SU-DHL-6 (cell line): ENCODE measurements around the gene TANC1.

Source experiments
- H2AFZ ChIP-seq: fragments of 200-600 bp; sonication (generic); 2 replicates; pipeline ENCODE4 v1.6.1; 2014; ENCODE audit warnings: low read depth, mild to moderate bottlenecking, moderate library complexity, mixed read lengths, antibody characterized with exemption, low read length; ENCODE audit not compliant: severe bottlenecking
- H3F3A ChIP-seq: fragments of 200-600 bp; shearing (Covaris generic); 2 replicates; pipeline ENCODE4 v1.6.0; 2016; ENCODE audit warnings: antibody characterized with exemption, mild to moderate bottlenecking; ENCODE audit not compliant: insufficient read depth
- H3K27ac ChIP-seq: fragments of 200-600 bp; sonication (generic); 2 replicates; pipeline ENCODE4 v1.5.1; 2016; ENCODE audit warnings: low read depth, mild to moderate bottlenecking, low read length, moderate library complexity, mixed read lengths
- H3K27me3 ChIP-seq: fragments of 200-600 bp; sonication (generic), shearing (Covaris generic); 2 replicates; pipeline ENCODE4 v1.6.0; 2014; ENCODE audit warnings: mild to moderate bottlenecking, low read length
- H3K36me3 ChIP-seq: fragments of 200-600 bp; sonication (generic); 2 replicates; pipeline ENCODE4 v1.6.1; 2014; ENCODE audit warnings: mild to moderate bottlenecking, low read length, mixed read lengths
- H3K4me2 ChIP-seq: fragments of 300-600, 200-600 bp; shearing (Covaris generic), sonication (generic); 2 replicates; pipeline ENCODE4 v1.6.0; 2014; ENCODE audit warnings: low read length, low read depth, mild to moderate bottlenecking; ENCODE audit not compliant: poor library complexity, severe bottlenecking
- H3K4me3 ChIP-seq: fragments of 200-600 bp; sonication (generic); 2 replicates; pipeline ENCODE4 v1.5.1; 2014; ENCODE audit warnings: antibody characterized with exemption, low read length, mild to moderate bottlenecking, mixed read lengths; ENCODE audit not compliant: insufficient read depth, poor library complexity, severe bottlenecking
- H3K79me2 ChIP-seq: fragments of 200-600 bp; sonication (generic); 2 replicates; pipeline ENCODE4 v1.6.1; 2014; ENCODE audit warnings: mild to moderate bottlenecking, low read length, moderate library complexity; ENCODE audit not compliant: insufficient read depth
- H3K9ac ChIP-seq: fragments of 200-600 bp; sonication (generic); 2 replicates; pipeline ENCODE4 v1.7.0; 2014; ENCODE audit warnings: mild to moderate bottlenecking, low read length
- H3K9me2 ChIP-seq: fragments of 200-600 bp; sonication (generic); replicated peaks from 2 replicates; pipeline ENCODE4 v1.6.1; 2014; ENCODE audit warnings: low read length; ENCODE audit not compliant: insufficient read depth
- H3K9me3 ChIP-seq: fragments of 200-600 bp; sonication (generic); 2 replicates; pipeline ENCODE4 v1.6.1; 2014; ENCODE audit warnings: low read length, mixed read lengths; ENCODE audit not compliant: insufficient read depth
- H4K20me1 ChIP-seq: fragments of 200-600 bp; sonication (generic); 2 replicates; pipeline ENCODE4 v1.6.1; 2014; ENCODE audit warnings: low read depth, mild to moderate bottlenecking, antibody characterized with exemption, low read length, moderate library complexity, mixed read lengths
- CTCF ChIP-seq: fragments of 200-600 bp; sonication (generic); IDR thresholded peaks from one replicate; pipeline ENCODE4 v1.5.1; 2017; ENCODE audit warnings: antibody characterized with exemption, mild to moderate bottlenecking, low read length, moderate library complexity; ENCODE audit not compliant: insufficient read depth, poor library complexity, severe bottlenecking
- EZH2phosphoT487 ChIP-seq: fragments of 200-600 bp; sonication (generic), shearing (Covaris generic); conservative IDR thresholded peaks from 2 replicates; pipeline ENCODE4 v1.6.1; 2018; ENCODE audit warnings: mild to moderate bottlenecking, antibody characterized with exemption, low read length, moderate library complexity, mixed read lengths

The TANC1 gene

DNA sequence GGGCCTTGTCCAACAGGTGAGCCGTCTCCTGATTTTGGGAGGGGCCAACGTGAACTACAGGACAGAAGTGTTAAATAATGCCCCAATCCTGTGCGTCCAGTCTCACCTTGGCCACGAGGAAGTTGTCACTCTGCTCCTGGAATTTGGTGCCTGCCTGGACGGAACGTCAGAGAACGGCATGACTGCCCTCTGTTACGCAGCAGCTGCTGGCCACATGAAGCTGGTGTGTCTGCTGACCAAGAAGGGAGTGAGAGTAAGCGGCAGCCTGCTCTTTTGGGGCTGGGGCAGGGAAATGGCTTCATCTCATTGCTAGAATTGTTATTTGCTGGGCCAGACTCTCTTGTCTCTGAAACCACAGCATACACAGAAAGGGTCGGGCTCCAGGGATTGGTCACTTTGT, 225.8 kb downstream of the TANC1 start:
- H3K36me3 ChIP-seq, result no peaks in the 10 kb centered on the region
- no peak overlapping the region for H2AFZ ChIP-seq
- H3K9me3 ChIP-seq, result no peaks in the 10 kb centered on the region
- no peaks in the 10 kb centered on the region for H3F3A ChIP-seq
- no peak overlapping the region for H3K27ac ChIP-seq
- H3K27me3 ChIP-seq, result no peaks in the 10 kb centered on the region
- TF ChIP-seq CTCF, result no peak
- no peak for TF ChIP-seq EZH2phosphoT487
- no peaks in the 10 kb centered on the region for H3K79me2 ChIP-seq
- H4K20me1 ChIP-seq, result no peaks in the 10 kb centered on the region
- no peaks in the 10 kb centered on the region for H3K9me2 ChIP-seq
- H3K9ac ChIP-seq, result no peak overlapping the region
- H3K4me3 ChIP-seq, result no peak overlapping the region
- no peak overlapping the region for H3K4me2 ChIP-seq

GRCh38 chr2:159195697-159196096, 227.3 kb downstream of the TANC1 start:
- Histone ChIP-seq H3K27ac (no peak overlapping the region), H3K79me2 (no peaks in the 10 kb centered on the region), H3K27me3 (no peaks in the 10 kb centered on the region)

GRCh38 chr2:159196393-159196925, 228.0 kb downstream of the TANC1 start:
- Histone ChIP-seq H3K9ac (no peak overlapping the region), H3K36me3 (no peaks in the 10 kb centered on the region), H3F3A (no peaks in the 10 kb centered on the region), H3K4me2 (no peak overlapping the region), H3K9me3 (no peaks in the 10 kb centered on the region), H4K20me1 (no peaks in the 10 kb centered on the region), H3K79me2 (no peaks in the 10 kb centered on the region), H3K27ac (no peak overlapping the region), H2AFZ (no peak overlapping the region), H3K4me3 (no peak overlapping the region), H3K9me2 (no peaks in the 10 kb centered on the region), H3K27me3 (no peaks in the 10 kb centered on the region)
- TF ChIP-seq EZH2phosphoT487 (no peak), CTCF (no peak)

More at GRCh38 chr2:159195697-159196096, 227.3 kb downstream of the TANC1 start:
- Histone ChIP-seq H3K9ac (no peak overlapping the region), H3K9me3 (no peaks in the 10 kb centered on the region), H3F3A (no peaks in the 10 kb centered on the region), H3K9me2 (no peaks in the 10 kb centered on the region), H3K36me3 (no peaks in the 10 kb centered on the region), H3K4me3 (no peak overlapping the region), H3K4me2 (no peak overlapping the region), H4K20me1 (no peaks in the 10 kb centered on the region), H2AFZ (no peak overlapping the region)
- TF ChIP-seq CTCF (no peak), EZH2phosphoT487 (no peak)

DNA sequence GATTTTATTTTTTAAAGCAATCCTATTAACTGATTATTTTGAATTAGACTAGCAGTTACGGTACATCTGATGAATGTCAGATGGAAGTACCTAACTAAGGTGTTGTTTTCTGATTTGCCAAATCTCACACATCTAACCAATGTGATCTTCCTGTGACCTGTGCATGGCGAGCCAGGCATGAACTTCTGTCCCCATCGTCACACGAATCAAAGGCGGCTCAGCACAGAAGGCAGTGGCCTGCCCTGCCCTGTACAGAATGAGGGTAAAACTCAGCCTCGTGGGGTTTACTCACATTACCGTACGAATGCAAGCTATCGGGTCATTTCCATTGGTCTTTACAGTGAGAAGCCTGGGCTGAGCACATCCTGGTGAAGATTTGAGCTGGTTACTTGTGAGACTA, 230.8 kb downstream of the TANC1 start:
- Histone ChIP-seq H3K79me2 (no peaks in the 10 kb centered on the region), H3K4me3 (no peak overlapping the region), H3F3A (no peaks in the 10 kb centered on the region), H3K9me3 (no peaks in the 10 kb centered on the region), H2AFZ (no peak overlapping the region), H3K27me3 (no peaks in the 10 kb centered on the region), H3K27ac (no peak overlapping the region), H3K9ac (no peak overlapping the region), H3K36me3 (no peaks in the 10 kb centered on the region), H3K4me2 (no peak overlapping the region), H4K20me1 (no peaks in the 10 kb centered on the region), H3K9me2 (no peaks in the 10 kb centered on the region)
- TF ChIP-seq EZH2phosphoT487 (no peak), CTCF (no peak)
